MM.1S (cell line): ENCODE results near the gene PTPRA.

Experiments
- DNase-seq: peaks from one replicate; pipeline ENCODE4 v3.0.0-alpha.2; 2015
- H2AFZ ChIP-seq: fragments of 300-600 bp; sonication (generic); 2 replicates; pipeline ENCODE4 v1.6.0; 2016; ENCODE audit warnings: antibody characterized with exemption, low read length
- H3F3A ChIP-seq: fragments of 300-600 bp; sonication (generic); 2 replicates; pipeline ENCODE4 v1.6.1; 2016; ENCODE audit warnings: mild to moderate bottlenecking, antibody characterized with exemption, low read length, moderate library complexity, mixed read lengths; ENCODE audit not compliant: insufficient read depth
- H3K27ac ChIP-seq: fragments of 300-600 bp; sonication (generic); 2 replicates; pipeline ENCODE4 v1.5.1; 2016; ENCODE audit warnings: mild to moderate bottlenecking, low read length
- H3K27me3 ChIP-seq: fragments of 300-600 bp; sonication (generic); replicated peaks from 2 replicates; pipeline ENCODE4 v1.6.0; 2016; ENCODE audit warnings: low read length; ENCODE audit not compliant: insufficient read depth
- H3K36me3 ChIP-seq: fragments of 300-600 bp; sonication (generic); replicated peaks from 2 replicates; pipeline ENCODE4 v1.6.1; 2016; ENCODE audit warnings: mild to moderate bottlenecking, low read length, mixed read lengths; ENCODE audit not compliant: insufficient read depth
- H3K4me1 ChIP-seq: fragments of 300-600 bp; sonication (generic); 2 replicates; pipeline ENCODE4 v1.6.1; 2016; ENCODE audit warnings: low read length, mixed read lengths
- H3K4me2 ChIP-seq: fragments of 300-600 bp; sonication (generic); 2 replicates; pipeline ENCODE4 v1.6.0; 2016; ENCODE audit warnings: low read depth, low read length
- H3K4me3 ChIP-seq: fragments of 300-600 bp; sonication (generic); 2 replicates; pipeline ENCODE4 v1.5.1; 2016; ENCODE audit warnings: low read length, mixed read lengths
- H3K79me2 ChIP-seq: fragments of 300-600 bp; sonication (generic); 2 replicates; pipeline ENCODE4 v1.6.1; 2016; ENCODE audit warnings: mixed run types, low read length, mixed read lengths
- H3K9ac ChIP-seq: fragments of 300-600 bp; sonication (generic); 2 replicates; pipeline ENCODE4 v1.6.1; 2016; ENCODE audit warnings: low read length, mixed read lengths
- H3K9me2 ChIP-seq: fragments of 300-600 bp; sonication (generic); replicated peaks from 2 replicates; pipeline ENCODE4 v1.6.1; 2016; ENCODE audit warnings: mild to moderate bottlenecking, low read length, mixed read lengths; ENCODE audit not compliant: insufficient read depth
- H3K9me3 ChIP-seq: fragments of 300-600 bp; sonication (generic); replicated peaks from 2 replicates; pipeline ENCODE4 v1.6.1; 2016; ENCODE audit warnings: mild to moderate bottlenecking, low read length, mixed read lengths; ENCODE audit not compliant: insufficient read depth
- H4K20me1 ChIP-seq: fragments of 300-600 bp; sonication (generic); 2 replicates; pipeline ENCODE4 v1.6.1; 2016; ENCODE audit warnings: mild to moderate bottlenecking, low read length, moderate library complexity, mixed read lengths; ENCODE audit not compliant: insufficient read depth
- CTCF ChIP-seq: fragments of 300-600 bp; sonication (generic); IDR thresholded peaks from 2 replicates; pipeline ENCODE4 v1.5.1; 2016; ENCODE audit warnings: antibody characterized with exemption, low read length, mixed read lengths
- EZH2 ChIP-seq: fragments of 300-600 bp; sonication (generic); optimal IDR thresholded peaks from 2 replicates; pipeline ENCODE3; 2017; ENCODE audit warnings: low read depth, mild to moderate bottlenecking, antibody characterized with exemption, low read length, mixed read lengths
- EZH2phosphoT487 ChIP-seq: fragments of 300-600 bp; sonication (generic); IDR thresholded peaks from 2 replicates; pipeline ENCODE4 v1.6.1; 2018; ENCODE audit warnings: antibody characterized with exemption, low read length

PTPRA gene

GRCh38 chr20:2871661-2872458, 1.4 kb upstream of the PTPRA start:
- Histone ChIP-seq H2AFZ (peak overlapping the region; percentile 88), H3K9me3 (no peaks in the 10 kb centered on the region), H3K9ac (peak overlapping the region; percentile 47; the same call in 1 of the 2 replicates), H3K9me2 (no peaks in the 10 kb centered on the region), H3K4me2 (peak overlapping the region; percentile 97), H3K4me1 (peaks cover 13% of the 10 kb centered on the region), H3K27me3 (no peaks in the 10 kb centered on the region), H3K79me2 (peaks cover 33% of the 10 kb centered on the region), H3K27ac (no peak overlapping the region), H3K4me3 (peak overlapping the region; percentile 76), H4K20me1 (no peaks in the 10 kb centered on the region), H3F3A (peaks cover 10% of the 10 kb centered on the region; the same call in 1 of the 2 replicates), H3K36me3 (no peaks in the 10 kb centered on the region)
- DNase-seq: no peak
- TF ChIP-seq EZH2phosphoT487 (no peak), CTCF (no peak), EZH2 (no peak)

- H3K9ac ChIP-seq: peak overlapping the region; percentile 47
- no peaks in the 10 kb centered on the region for H3K9me2 ChIP-seq
- H3K36me3 ChIP-seq: no peaks in the 10 kb centered on the region
- peak overlapping the region; percentile 76 for H3K4me3 ChIP-seq
- peak overlapping the region; percentile 88 for H2AFZ ChIP-seq
- no peaks in the 10 kb centered on the region for H3K9me3 ChIP-seq
- H3K79me2 ChIP-seq: peaks cover 40% of the 10 kb centered on the region
- H3K4me2 ChIP-seq: peak overlapping the region; percentile 97
- no peaks in the 10 kb centered on the region for H4K20me1 ChIP-seq
- H3F3A ChIP-seq: peaks cover 10% of the 10 kb centered on the region; the same call in 1 of the 2 replicates
- H3K27me3 ChIP-seq: no peaks in the 10 kb centered on the region
- TF ChIP-seq CTCF (peak; percentile 40), EZH2 (no peak), EZH2phosphoT487 (no peak)
- H3K4me1 ChIP-seq: peaks cover 13% of the 10 kb centered on the region
- peak; percentile 64 for DNase-seq
- no peak overlapping the region for H3K27ac ChIP-seq
Measured at GRCh38 chr20:2872459-2873009, 747 bp upstream of the PTPRA start.

- H3K9ac ChIP-seq: peak overlapping the region; percentile 79
- H3K4me3 ChIP-seq: peak overlapping the region; percentile 97
- H3K9me3 ChIP-seq: no peaks in the 10 kb centered on the region
- peaks cover 13% of the 10 kb centered on the region for H3K4me1 ChIP-seq
- H4K20me1 ChIP-seq: no peaks in the 10 kb centered on the region; the same call in 1 of the 2 replicates
- H2AFZ ChIP-seq: peak overlapping the region; percentile 78
- TF ChIP-seq EZH2 (no peak), CTCF (no peak), EZH2phosphoT487 (no peak)
- peaks cover 50% of the 10 kb centered on the region for H3K79me2 ChIP-seq
- no peaks in the 10 kb centered on the region for H3K27me3 ChIP-seq
- no peaks in the 10 kb centered on the region for H3K36me3 ChIP-seq
- peak overlapping the region; percentile 43; the same call in 1 of the 2 replicates for H3K27ac ChIP-seq
- H3F3A ChIP-seq: peaks cover 10% of the 10 kb centered on the region; the same call in 1 of the 2 replicates
- DNase-seq: peak; percentile 45
- no peaks in the 10 kb centered on the region for H3K9me2 ChIP-seq
- H3K4me2 ChIP-seq: peak overlapping the region; percentile 94
Measured at GRCh38 chr20:2873747-2874041, 413 bp downstream of the PTPRA start.
